GM23338 (cell line): ENCODE results near the gene ACP3. TPM values are rescaled to one million over a fixed set of nuclear protein-coding genes. Genes with fewer than 3 reads are reported as not detected.

Source experiments
- ATAC-seq: fragments of 200-7000 bp; cut with Tn5 transposase; 3 replicates; pipeline ENCODE4 v1.9.1; 2020
- DNase-seq: peaks from one replicate; pipeline ENCODE4 v3.0.0-alpha.2; 2015; ENCODE audit warnings: low spot score
- H2AFZ ChIP-seq: fragments of 200-600 bp; sonication (generic); 2 replicates; pipeline ENCODE4 v1.8.0; 2016; ENCODE audit warnings: antibody characterized with exemption, mild to moderate bottlenecking, moderate library complexity
- H3F3A ChIP-seq: fragments of 200-600 bp; sonication (generic); replicated peaks from 2 replicates; pipeline ENCODE4 v1.8.0; 2017; ENCODE audit warnings: antibody characterized with exemption, mixed run types, low read depth
- H3K27ac ChIP-seq: fragments of 200-600 bp; sonication (generic); 2 replicates; pipeline ENCODE4 v1.6.1; 2016; ENCODE audit warnings: low read depth
- H3K27me3 ChIP-seq: fragments of 200-600 bp; sonication (generic); 2 replicates; pipeline ENCODE4 v1.8.0; 2016; ENCODE audit warnings: mild to moderate bottlenecking, mixed run types, moderate library complexity; ENCODE audit not compliant: insufficient read depth
- H3K36me3 ChIP-seq: fragments of 200-600 bp; sonication (generic); 2 replicates; pipeline ENCODE4 v1.8.0; 2016; ENCODE audit warnings: mild to moderate bottlenecking; ENCODE audit not compliant: insufficient read depth
- H3K4me1 ChIP-seq: fragments of 200-600 bp; sonication (generic); 2 replicates; pipeline ENCODE4 v1.8.0; 2016; ENCODE audit warnings: mild to moderate bottlenecking, moderate library complexity; ENCODE audit not compliant: insufficient read depth
- H3K4me2 ChIP-seq: fragments of 200-600 bp; sonication (generic); 2 replicates; pipeline ENCODE4 v1.7.1; 2017; ENCODE audit warnings: mixed run types
- H3K4me3 ChIP-seq: fragments of 200-600 bp; sonication (generic); 2 replicates; pipeline ENCODE4 v1.6.1; 2016; ENCODE audit warnings: mixed run types
- H3K79me2 ChIP-seq: fragments of 200-600 bp; sonication (generic); replicated peaks from 2 replicates; pipeline ENCODE4 v1.8.0; 2017; ENCODE audit warnings: mild to moderate bottlenecking; ENCODE audit not compliant: insufficient read depth
- H3K9me2 ChIP-seq: fragments of 200-600 bp; sonication (generic); 2 replicates; pipeline ENCODE4 v1.8.0; 2017; ENCODE audit not compliant: insufficient read depth
- H4K20me1 ChIP-seq: fragments of 200-600 bp; sonication (generic); replicated peaks from 2 replicates; pipeline ENCODE4 v1.8.0; 2017; ENCODE audit warnings: mild to moderate bottlenecking; ENCODE audit not compliant: insufficient read depth
- H3K27ac Mint-ChIP-seq: 2 replicates; pipeline ENCODE4 v1.8.0; 2020; ENCODE audit warnings: inconsistent platforms, mild to moderate bottlenecking, moderate library complexity, mixed read lengths
- H3K27me3 Mint-ChIP-seq: 3 replicates; pipeline ENCODE4 v1.8.0; 2022; ENCODE audit warnings: low read depth, mild to moderate bottlenecking, moderate library complexity, mixed read lengths, inconsistent platforms; ENCODE audit not compliant: insufficient read depth, poor library complexity
- H3K36me3 Mint-ChIP-seq: 3 replicates; pipeline ENCODE4 v1.8.0; 2021; ENCODE audit warnings: low read depth, mild to moderate bottlenecking, inconsistent platforms, moderate library complexity, mixed read lengths
- H3K4me1 Mint-ChIP-seq: 3 replicates; pipeline ENCODE4 v1.8.0; 2020; ENCODE audit warnings: mild to moderate bottlenecking, inconsistent platforms, mixed read lengths
- H3K4me3 Mint-ChIP-seq: 3 replicates; pipeline ENCODE4 v1.8.0; 2021; ENCODE audit warnings: moderate library complexity, mild to moderate bottlenecking, inconsistent platforms, mixed read lengths
- H3K9me3 Mint-ChIP-seq: 3 replicates; pipeline ENCODE4 v1.8.0; 2020; ENCODE audit warnings: moderate library complexity, mild to moderate bottlenecking, inconsistent platforms, mixed read lengths
- CREB1 ChIP-seq: fragments of 250-450 bp; sonication (Bioruptor Pico); IDR thresholded peaks from 2 replicates; pipeline ENCODE4 v1.5.0; 2020; ENCODE audit warnings: low read depth, mild to moderate bottlenecking, moderate library complexity
- ETS1 ChIP-seq: IDR thresholded peaks from 2 replicates; pipeline ENCODE4 v1.6.1; 2016; ENCODE audit warnings: antibody characterized with exemption
- EZH2 ChIP-seq: fragments of 200-600 bp; sonication (generic); IDR thresholded peaks from one replicate; pipeline ENCODE4 v1.8.0; 2017; ENCODE audit warnings: antibody characterized with exemption, mild to moderate bottlenecking, low read depth; ENCODE audit not compliant: unreplicated experiment
- JUNB ChIP-seq: IDR thresholded peaks from one replicate; pipeline ENCODE4 v1.6.1; 2016; ENCODE audit warnings: antibody characterized with exemption; ENCODE audit not compliant: unreplicated experiment
- NANOG ChIP-seq: IDR thresholded peaks from 2 replicates; pipeline ENCODE4 v1.6.1; 2016; ENCODE audit warnings: antibody characterized with exemption, borderline replicate concordance
- POLR2AphosphoS5 ChIP-seq: IDR thresholded peaks from 2 replicates; pipeline ENCODE4 v1.6.1; 2016; ENCODE audit warnings: antibody characterized with exemption, low read depth
- STAT1 ChIP-seq: IDR thresholded peaks from one replicate; pipeline ENCODE4 v1.6.1; 2016; ENCODE audit warnings: antibody characterized with exemption; ENCODE audit not compliant: unreplicated experiment
- ZNF114 ChIP-seq: fragments of 250-450 bp; sonication (Bioruptor Pico); IDR thresholded peaks from 2 replicates; pipeline ENCODE4 v1.5.0; 2020; ENCODE audit warnings: mild to moderate bottlenecking, moderate library complexity
- ZNF331 ChIP-seq: fragments of 250-450 bp; sonication (Bioruptor Pico); IDR thresholded peaks from 2 replicates; pipeline ENCODE4 v1.5.0; 2020; ENCODE audit warnings: low read depth, mild to moderate bottlenecking, moderate library complexity
- polyA plus RNA-seq: library from polyadenylated mRNA; unstranded; fragments of >200 nt; fragmentation: Nextera tagmentation; extraction: Ambion mirVana; gene quantifications from 2 replicates; pipeline ENCODE4 v1.2.1, GENCODE V29; 2016
- total RNA-seq: library from RNA; depleted of rRNA; stranded (reverse); fragments of >200 nt; shearing (Covaris generic); gene quantifications from 2 replicates; pipeline ENCODE4 v1.2.3, GENCODE V29; 2014
- TF ChIP-seq, protein P1 (sequence below): fragments of 250-450 bp; sonication (Bioruptor Pico); IDR thresholded peaks from 2 replicates; pipeline ENCODE4 v1.5.0; 2020; ENCODE audit warnings: mild to moderate bottlenecking, moderate library complexity
- TF ChIP-seq, protein P2 (sequence below), 2 experiments: fragments of 200-600 bp in 1 of 2; sonication (generic) in 1 of 2; conservative IDR thresholded peaks; 2 replicates each; pipeline versions ENCODE4 v1.5.1 to v1.6.1; 2016 to 2017; ENCODE audit warnings: antibody characterized with exemption in 2 of 2, low read depth in 2 of 2, mild to moderate bottlenecking in 2 of 2, moderate library complexity in 1 of 2

The ACP3 gene
- total and polyA plus RNA-seq, 2 experiments from 2014 or later = 1.1 to 3.5 TPM

GRCh38 chr3:132341746-132342145 lies 24.5 kb downstream of the ACP3 start:
- Histone ChIP-seq H4K20me1 (no peaks in the 10 kb centered on the region), H3K36me3 (no peaks in the 10 kb centered on the region), H3K4me1 (peaks cover 6% of the 10 kb centered on the region; the same call in 1 of the 2 replicates), H3K79me2 (no peaks in the 10 kb centered on the region), H3K4me2 (no peak overlapping the region), H3K9me2 (no peaks in the 10 kb centered on the region), H3F3A (no peaks in the 10 kb centered on the region), H3K27me3 (no peaks in the 10 kb centered on the region), H3K27ac (no peak overlapping the region), H3K4me3 (no peak overlapping the region), H2AFZ (no peak overlapping the region)
- peaks cover 3% of the 10 kb centered on the region for H3K27me3 Mint-ChIP-seq
- H3K4me3 Mint-ChIP-seq = no peak overlapping the region
- DNase-seq (no peak), ATAC-seq (no peak)
- TF ChIP-seq, protein P1, sequence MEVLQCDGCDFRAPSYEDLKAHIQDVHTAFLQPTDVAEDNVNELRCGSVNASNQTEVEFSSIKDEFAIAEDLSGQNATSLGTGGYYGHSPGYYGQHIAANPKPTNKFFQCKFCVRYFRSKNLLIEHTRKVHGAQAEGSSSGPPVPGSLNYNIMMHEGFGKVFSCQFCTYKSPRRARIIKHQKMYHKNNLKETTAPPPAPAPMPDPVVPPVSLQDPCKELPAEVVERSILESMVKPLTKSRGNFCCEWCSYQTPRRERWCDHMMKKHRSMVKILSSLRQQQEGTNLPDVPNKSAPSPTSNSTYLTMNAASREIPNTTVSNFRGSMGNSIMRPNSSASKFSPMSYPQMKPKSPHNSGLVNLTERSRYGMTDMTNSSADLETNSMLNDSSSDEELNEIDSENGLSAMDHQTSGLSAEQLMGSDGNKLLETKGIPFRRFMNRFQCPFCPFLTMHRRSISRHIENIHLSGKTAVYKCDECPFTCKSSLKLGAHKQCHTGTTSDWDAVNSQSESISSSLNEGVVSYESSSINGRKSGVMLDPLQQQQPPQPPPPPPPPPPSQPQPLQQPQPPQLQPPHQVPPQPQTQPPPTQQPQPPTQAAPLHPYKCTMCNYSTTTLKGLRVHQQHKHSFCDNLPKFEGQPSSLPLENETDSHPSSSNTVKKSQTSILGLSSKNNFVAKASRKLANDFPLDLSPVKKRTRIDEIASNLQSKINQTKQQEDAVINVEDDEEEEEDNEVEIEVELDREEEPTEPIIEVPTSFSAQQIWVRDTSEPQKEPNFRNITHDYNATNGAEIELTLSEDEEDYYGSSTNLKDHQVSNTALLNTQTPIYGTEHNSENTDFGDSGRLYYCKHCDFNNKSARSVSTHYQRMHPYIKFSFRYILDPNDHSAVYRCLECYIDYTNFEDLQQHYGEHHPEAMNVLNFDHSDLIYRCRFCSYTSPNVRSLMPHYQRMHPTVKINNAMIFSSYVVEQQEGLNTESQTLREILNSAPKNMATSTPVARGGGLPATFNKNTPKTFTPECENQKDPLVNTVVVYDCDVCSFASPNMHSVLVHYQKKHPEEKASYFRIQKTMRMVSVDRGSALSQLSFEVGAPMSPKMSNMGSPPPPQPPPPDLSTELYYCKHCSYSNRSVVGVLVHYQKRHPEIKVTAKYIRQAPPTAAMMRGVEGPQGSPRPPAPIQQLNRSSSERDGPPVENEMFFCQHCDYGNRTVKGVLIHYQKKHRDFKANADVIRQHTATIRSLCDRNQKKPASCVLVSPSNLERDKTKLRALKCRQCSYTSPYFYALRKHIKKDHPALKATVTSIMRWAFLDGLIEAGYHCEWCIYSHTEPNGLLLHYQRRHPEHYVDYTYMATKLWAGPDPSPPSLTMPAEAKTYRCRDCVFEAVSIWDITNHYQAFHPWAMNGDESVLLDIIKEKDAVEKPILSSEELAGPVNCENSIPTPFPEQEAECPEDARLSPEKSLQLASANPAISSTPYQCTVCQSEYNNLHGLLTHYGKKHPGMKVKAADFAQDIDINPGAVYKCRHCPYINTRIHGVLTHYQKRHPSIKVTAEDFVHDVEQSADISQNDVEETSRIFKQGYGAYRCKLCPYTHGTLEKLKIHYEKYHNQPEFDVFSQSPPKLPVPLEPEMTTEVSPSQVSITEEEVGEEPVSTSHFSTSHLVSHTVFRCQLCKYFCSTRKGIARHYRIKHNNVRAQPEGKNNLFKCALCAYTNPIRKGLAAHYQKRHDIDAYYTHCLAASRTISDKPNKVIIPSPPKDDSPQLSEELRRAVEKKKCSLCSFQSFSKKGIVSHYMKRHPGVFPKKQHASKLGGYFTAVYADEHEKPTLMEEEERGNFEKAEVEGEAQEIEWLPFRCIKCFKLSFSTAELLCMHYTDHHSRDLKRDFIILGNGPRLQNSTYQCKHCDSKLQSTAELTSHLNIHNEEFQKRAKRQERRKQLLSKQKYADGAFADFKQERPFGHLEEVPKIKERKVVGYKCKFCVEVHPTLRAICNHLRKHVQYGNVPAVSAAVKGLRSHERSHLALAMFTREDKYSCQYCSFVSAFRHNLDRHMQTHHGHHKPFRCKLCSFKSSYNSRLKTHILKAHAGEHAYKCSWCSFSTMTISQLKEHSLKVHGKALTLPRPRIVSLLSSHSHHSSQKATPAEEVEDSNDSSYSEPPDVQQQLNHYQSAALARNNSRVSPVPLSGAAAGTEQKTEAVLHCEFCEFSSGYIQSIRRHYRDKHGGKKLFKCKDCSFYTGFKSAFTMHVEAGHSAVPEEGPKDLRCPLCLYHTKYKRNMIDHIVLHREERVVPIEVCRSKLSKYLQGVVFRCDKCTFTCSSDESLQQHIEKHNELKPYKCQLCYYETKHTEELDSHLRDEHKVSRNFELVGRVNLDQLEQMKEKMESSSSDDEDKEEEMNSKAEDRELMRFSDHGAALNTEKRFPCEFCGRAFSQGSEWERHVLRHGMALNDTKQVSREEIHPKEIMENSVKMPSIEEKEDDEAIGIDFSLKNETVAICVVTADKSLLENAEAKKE (CRISPR knock-in tag) = no peak
- TF ChIP-seq STAT1 = no peak
- no peak for TF ChIP-seq ZNF331 (CRISPR knock-in tag)
- TF ChIP-seq JUNB = no peak
- no peak for TF ChIP-seq EZH2
- no peak for TF ChIP-seq ZNF114 (CRISPR knock-in tag)
- TF ChIP-seq, protein P2, sequence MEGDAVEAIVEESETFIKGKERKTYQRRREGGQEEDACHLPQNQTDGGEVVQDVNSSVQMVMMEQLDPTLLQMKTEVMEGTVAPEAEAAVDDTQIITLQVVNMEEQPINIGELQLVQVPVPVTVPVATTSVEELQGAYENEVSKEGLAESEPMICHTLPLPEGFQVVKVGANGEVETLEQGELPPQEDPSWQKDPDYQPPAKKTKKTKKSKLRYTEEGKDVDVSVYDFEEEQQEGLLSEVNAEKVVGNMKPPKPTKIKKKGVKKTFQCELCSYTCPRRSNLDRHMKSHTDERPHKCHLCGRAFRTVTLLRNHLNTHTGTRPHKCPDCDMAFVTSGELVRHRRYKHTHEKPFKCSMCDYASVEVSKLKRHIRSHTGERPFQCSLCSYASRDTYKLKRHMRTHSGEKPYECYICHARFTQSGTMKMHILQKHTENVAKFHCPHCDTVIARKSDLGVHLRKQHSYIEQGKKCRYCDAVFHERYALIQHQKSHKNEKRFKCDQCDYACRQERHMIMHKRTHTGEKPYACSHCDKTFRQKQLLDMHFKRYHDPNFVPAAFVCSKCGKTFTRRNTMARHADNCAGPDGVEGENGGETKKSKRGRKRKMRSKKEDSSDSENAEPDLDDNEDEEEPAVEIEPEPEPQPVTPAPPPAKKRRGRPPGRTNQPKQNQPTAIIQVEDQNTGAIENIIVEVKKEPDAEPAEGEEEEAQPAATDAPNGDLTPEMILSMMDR (conservative IDR thresholded peaks at IDR 0.05; ENCODE audit: low read depth in 2 of 2) = no peak
- TF ChIP-seq POLR2AphosphoS5 = no peak
- TF ChIP-seq NANOG = no peak
- no peak for TF ChIP-seq CREB1
- TF ChIP-seq ETS1 = no peak
- H3K27ac Mint-ChIP-seq = no peak overlapping the region
- peaks cover 22% of the 10 kb centered on the region; the same call in 2 of the 3 replicates for H3K4me1 Mint-ChIP-seq
- H3K9me3 Mint-ChIP-seq = no peaks in the 10 kb centered on the region
- no peaks in the 10 kb centered on the region for H3K36me3 Mint-ChIP-seq
